Neural progenitor cell (in vitro differentiated cells): ENCODE results near the gene SLIT1. TPM values are rescaled to one million over a fixed set of nuclear protein-coding genes. Genes with fewer than 3 reads are reported as not detected.

Source experiments
- DNase-seq: peaks from one replicate; pipeline ENCODE4 v3.0.0-alpha.2; 2016; ENCODE audit warnings: low spot score
- H2AFZ ChIP-seq: fragments of 200-600 bp; sonication (generic); replicated peaks from 2 replicates; pipeline ENCODE4 v1.6.1; 2016; ENCODE audit warnings: antibody characterized with exemption
- H3F3A ChIP-seq: fragments of 200-600 bp; sonication (generic); 2 replicates; pipeline ENCODE4 v1.6.1; 2016; ENCODE audit warnings: antibody characterized with exemption, low read depth
- H3K27ac ChIP-seq: fragments of 200-600 bp; sonication (generic); 2 replicates; pipeline ENCODE4 v1.5.1; 2016; ENCODE audit warnings: mild to moderate bottlenecking
- H3K27me3 ChIP-seq: fragments of 200-600 bp; sonication (generic); 2 replicates; pipeline ENCODE4 v1.6.1; 2016; ENCODE audit warnings: mild to moderate bottlenecking, moderate library complexity
- H3K36me3 ChIP-seq: fragments of 200-600 bp; sonication (generic); 2 replicates; pipeline ENCODE4 v1.5.1; 2016
- H3K4me1 ChIP-seq: fragments of 200-600 bp; sonication (generic); 2 replicates; pipeline ENCODE4 v1.6.1; 2016; ENCODE audit warnings: mixed run types
- H3K4me2 ChIP-seq: fragments of 200-600 bp; sonication (generic); 2 replicates; pipeline ENCODE4 v1.6.1; 2016
- H3K4me3 ChIP-seq: fragments of 200-600 bp; sonication (generic); 2 replicates; pipeline ENCODE4 v1.5.1; 2016
- H3K79me2 ChIP-seq: fragments of 200-600 bp; sonication (generic); 2 replicates; pipeline ENCODE4 v1.6.1; 2016; ENCODE audit warnings: low read depth
- H3K9ac ChIP-seq: fragments of 200-600 bp; sonication (generic); 2 replicates; pipeline ENCODE4 v1.6.1; 2016
- H3K9me3 ChIP-seq: fragments of 200-600 bp; sonication (generic); 2 replicates; pipeline ENCODE4 v1.5.1; 2016; ENCODE audit warnings: low read depth
- H4K20me1 ChIP-seq: fragments of 200-600 bp; sonication (generic); 2 replicates; pipeline ENCODE4 v1.6.1; 2016; ENCODE audit warnings: low read depth
- H3K27ac Mint-ChIP-seq: 3 replicates; pipeline ENCODE4 v1.8.0; 2021; ENCODE audit warnings: mixed read lengths
- H3K27me3 Mint-ChIP-seq: 2 replicates; pipeline ENCODE4 v1.8.0; 2022; ENCODE audit warnings: low read depth, mild to moderate bottlenecking, inconsistent platforms, moderate library complexity, mixed read lengths; ENCODE audit not compliant: insufficient read depth
- H3K36me3 Mint-ChIP-seq: 3 replicates; pipeline ENCODE4 v1.8.0; 2021; ENCODE audit warnings: mixed read lengths
- H3K4me1 Mint-ChIP-seq: 3 replicates; pipeline ENCODE4 v1.8.0; 2021; ENCODE audit warnings: mixed read lengths
- H3K4me3 Mint-ChIP-seq: 3 replicates; pipeline ENCODE4 v1.8.0; 2021; ENCODE audit warnings: mild to moderate bottlenecking, moderate library complexity, mixed read lengths
- H3K9me3 Mint-ChIP-seq: 3 replicates; pipeline ENCODE4 v1.8.0; 2020; ENCODE audit warnings: mixed read lengths
- CTCF ChIP-seq: fragments of 200-600 bp; sonication (generic); IDR thresholded peaks from 2 replicates; pipeline ENCODE4 v1.5.1; 2017; ENCODE audit warnings: antibody characterized with exemption, mild to moderate bottlenecking
- EZH2 ChIP-seq: fragments of 200-600 bp; sonication (generic); IDR thresholded peaks from 2 replicates; pipeline ENCODE4 v1.6.1; 2017; ENCODE audit warnings: antibody characterized with exemption, mild to moderate bottlenecking, moderate library complexity
- EZH2phosphoT487 ChIP-seq: fragments of 200-600 bp; sonication (generic); IDR thresholded peaks from 2 replicates; pipeline ENCODE4 v1.6.1; 2017; ENCODE audit warnings: antibody characterized with exemption
- total RNA-seq: library from RNA; depleted of rRNA; stranded (reverse); fragments of >200 nt; gene quantifications from 2 replicates; pipeline ENCODE4 v1.2.3, GENCODE V29; 2015; ENCODE audit warnings: low replicate concordance

The SLIT1 gene
- total RNA-seq, 1 donor from 2014 or later = 0.92 TPM

- H2AFZ ChIP-seq = no peak overlapping the region
- no peak overlapping the region for H3K27ac ChIP-seq
- Mint-ChIP-seq H3K9me3 (no peaks in the 10 kb centered on the region), H3K4me1 (peaks cover 14% of the 10 kb centered on the region), H3K4me3 (no peak overlapping the region), H3K36me3 (no peaks in the 10 kb centered on the region), H3K27ac (no peak overlapping the region), H3K27me3 (peaks cover 4% of the 10 kb centered on the region)
- no peaks in the 10 kb centered on the region for H3K4me1 ChIP-seq
- H3K9ac ChIP-seq = no peak overlapping the region
- no peak for DNase-seq
- no peaks in the 10 kb centered on the region for H3K9me3 ChIP-seq
- no peaks in the 10 kb centered on the region for H3K79me2 ChIP-seq
- H4K20me1 ChIP-seq = no peaks in the 10 kb centered on the region
- H3K4me2 ChIP-seq = no peak overlapping the region
- H3F3A ChIP-seq = no peaks in the 10 kb centered on the region
- no peaks in the 10 kb centered on the region for H3K27me3 ChIP-seq
- TF ChIP-seq EZH2 = no peak
- no peak for TF ChIP-seq EZH2phosphoT487
- no peak for TF ChIP-seq CTCF
- no peak overlapping the region for H3K4me3 ChIP-seq
- no peaks in the 10 kb centered on the region for H3K36me3 ChIP-seq
These were observed 142.8 kb downstream of the SLIT1 start for GRCh38 chr10:97042716-97043562.

- Histone ChIP-seq H3K79me2 (no peaks in the 10 kb centered on the region), H3K27me3 (no peaks in the 10 kb centered on the region), H3K4me2 (no peak overlapping the region), H3K9me3 (no peaks in the 10 kb centered on the region), H3K4me1 (no peaks in the 10 kb centered on the region), H3K9ac (no peak overlapping the region), H3K36me3 (no peaks in the 10 kb centered on the region), H2AFZ (no peak overlapping the region), H3K27ac (no peak overlapping the region), H3F3A (no peaks in the 10 kb centered on the region), H4K20me1 (no peaks in the 10 kb centered on the region), H3K4me3 (no peak overlapping the region)
- Mint-ChIP-seq H3K4me3 (no peak overlapping the region), H3K27me3 (peaks cover 4% of the 10 kb centered on the region), H3K36me3 (no peaks in the 10 kb centered on the region), H3K27ac (no peak overlapping the region), H3K9me3 (no peaks in the 10 kb centered on the region), H3K4me1 (peaks cover 20% of the 10 kb centered on the region)
- no peak for DNase-seq
- TF ChIP-seq CTCF = no peak
- no peak for TF ChIP-seq EZH2phosphoT487
- TF ChIP-seq EZH2 = no peak
These were observed 143.7 kb downstream of the SLIT1 start for GRCh38 chr10:97042081-97042480.

- Histone ChIP-seq H4K20me1 (no peaks in the 10 kb centered on the region), H3K36me3 (no peaks in the 10 kb centered on the region), H3K27me3 (no peaks in the 10 kb centered on the region), H2AFZ (no peak overlapping the region), H3K9me3 (no peaks in the 10 kb centered on the region), H3K4me2 (no peak overlapping the region), H3K27ac (no peak overlapping the region), H3K9ac (no peak overlapping the region), H3F3A (no peaks in the 10 kb centered on the region), H3K79me2 (no peaks in the 10 kb centered on the region), H3K4me3 (no peak overlapping the region), H3K4me1 (no peaks in the 10 kb centered on the region)
- Mint-ChIP-seq H3K9me3 (no peaks in the 10 kb centered on the region), H3K4me3 (no peak overlapping the region), H3K27me3 (peaks cover 7% of the 10 kb centered on the region), H3K4me1 (peaks cover 16% of the 10 kb centered on the region), H3K27ac (no peak overlapping the region), H3K36me3 (no peaks in the 10 kb centered on the region)
- TF ChIP-seq EZH2phosphoT487 (no peak), CTCF (no peak), EZH2 (no peak)
- no peak for DNase-seq
These were observed 145.1 kb downstream of the SLIT1 start for GRCh38 chr10:97040706-97041105.
